ENCODE measurements around the gene PPP1R9B.
A peak's percentile ranks its signal among the peaks of the same experiment; 100 is the strongest.

PPP1R9B gene

GRCh38 chr17:50094753-50095619 is 55.5 kb downstream of the PPP1R9B start, which contains the start of gene PDK2:
TSS of gene PDK2 (plus strand) at chr17:50095351. CDS start at chr17:50095436, 85 bp downstream.
- Mint-ChIP-seq H3K27me3 (ENCODE audit: low read depth) (no peaks in the 10 kb centered on the region), H3K9me3 (no peaks in the 10 kb centered on the region), H3K4me1 (ENCODE audit: low read depth) (peaks cover 20% of the 10 kb centered on the region), H3K27ac (peak within 1 kb of the TSS; percentile 88), H3K36me3 (ENCODE audit: low read depth) (no peaks in the 10 kb centered on the region), H3K4me3 (peak within 1 kb of the TSS; percentile 95)
- DNase-seq (ENCODE audit: low spot score): peak; percentile 96

- Mint-ChIP-seq H3K27me3 (ENCODE audit: low read depth) (no peaks in the 10 kb centered on the region), H3K36me3 (ENCODE audit: low read depth) (no peaks in the 10 kb centered on the region), H3K9me3 (no peaks in the 10 kb centered on the region), H3K4me1 (ENCODE audit: low read depth) (peaks cover 20% of the 10 kb centered on the region), H3K27ac (peak overlapping the region; percentile 88), H3K4me3 (peak overlapping the region; percentile 95)
- peak; percentile 82 for DNase-seq (ENCODE audit: low spot score)
Observed at GRCh38 chr17:50094243-50094752, 56.2 kb downstream of the PPP1R9B start.

- no peak for DNase-seq (ENCODE audit: low spot score)
- no peak overlapping the region for H3K27ac Mint-ChIP-seq
- peaks cover 20% of the 10 kb centered on the region for H3K4me1 Mint-ChIP-seq (ENCODE audit: low read depth)
- no peak overlapping the region for H3K4me3 Mint-ChIP-seq
- no peaks in the 10 kb centered on the region for H3K9me3 Mint-ChIP-seq
- no peaks in the 10 kb centered on the region for H3K36me3 Mint-ChIP-seq (ENCODE audit: low read depth)
- H3K27me3 Mint-ChIP-seq (ENCODE audit: low read depth): no peaks in the 10 kb centered on the region
Observed at GRCh38 chr17:50093807-50094206, 56.7 kb downstream of the PPP1R9B start.

GRCh38 chr17:50093246-50093645 is 57.2 kb downstream of the PPP1R9B start:
- Mint-ChIP-seq H3K27me3 (ENCODE audit: low read depth) (no peaks in the 10 kb centered on the region), H3K9me3 (no peaks in the 10 kb centered on the region), H3K36me3 (ENCODE audit: low read depth) (no peaks in the 10 kb centered on the region), H3K4me1 (ENCODE audit: low read depth) (peaks cover 20% of the 10 kb centered on the region), H3K4me3 (no peak overlapping the region), H3K27ac (no peak overlapping the region)
- no peak for DNase-seq (ENCODE audit: low spot score)

GRCh38 chr17:50091918-50092285 is 58.6 kb downstream of the PPP1R9B start:
- no peaks in the 10 kb centered on the region for H3K9me3 Mint-ChIP-seq
- H3K27me3 Mint-ChIP-seq (ENCODE audit: low read depth): no peaks in the 10 kb centered on the region
- H3K27ac Mint-ChIP-seq: no peak overlapping the region
- no peaks in the 10 kb centered on the region for H3K36me3 Mint-ChIP-seq (ENCODE audit: low read depth)
- no peak overlapping the region for H3K4me3 Mint-ChIP-seq
- DNase-seq (ENCODE audit: low spot score): no peak
- H3K4me1 Mint-ChIP-seq (ENCODE audit: low read depth): peaks cover 20% of the 10 kb centered on the region

- Mint-ChIP-seq H3K27me3 (ENCODE audit: low read depth) (no peaks in the 10 kb centered on the region), H3K4me3 (no peak overlapping the region), H3K4me1 (ENCODE audit: low read depth) (peaks cover 16% of the 10 kb centered on the region), H3K27ac (no peak overlapping the region), H3K36me3 (ENCODE audit: low read depth) (no peaks in the 10 kb centered on the region), H3K9me3 (no peaks in the 10 kb centered on the region)
- DNase-seq (ENCODE audit: low spot score): no peak
Observed at GRCh38 chr17:50090971-50091917, 59.2 kb downstream of the PPP1R9B start.

- no peak overlapping the region for H3K27ac Mint-ChIP-seq
- H3K9me3 Mint-ChIP-seq: no peaks in the 10 kb centered on the region
- H3K27me3 Mint-ChIP-seq (ENCODE audit: low read depth): no peaks in the 10 kb centered on the region
- H3K36me3 Mint-ChIP-seq (ENCODE audit: low read depth): no peaks in the 10 kb centered on the region
- H3K4me3 Mint-ChIP-seq: no peak overlapping the region
- peaks cover 9% of the 10 kb centered on the region for H3K4me1 Mint-ChIP-seq (ENCODE audit: low read depth)
- no peak for DNase-seq (ENCODE audit: low spot score)
Observed at GRCh38 chr17:50090071-50090470, 60.4 kb downstream of the PPP1R9B start.

- no peaks in the 10 kb centered on the region for H3K36me3 Mint-ChIP-seq (ENCODE audit: low read depth)
- H3K4me1 Mint-ChIP-seq (ENCODE audit: low read depth): peaks cover 2% of the 10 kb centered on the region
- H3K27ac Mint-ChIP-seq: no peak overlapping the region
- no peaks in the 10 kb centered on the region for H3K9me3 Mint-ChIP-seq
- H3K4me3 Mint-ChIP-seq: no peak overlapping the region
- no peak for DNase-seq (ENCODE audit: low spot score)
- H3K27me3 Mint-ChIP-seq (ENCODE audit: low read depth): no peaks in the 10 kb centered on the region
Observed at GRCh38 chr17:50088952-50089825, 61.3 kb downstream of the PPP1R9B start.

GRCh38 chr17:50087912-50088405 is 62.5 kb downstream of the PPP1R9B start:
- Mint-ChIP-seq H3K27me3 (ENCODE audit: low read depth) (no peaks in the 10 kb centered on the region), H3K4me1 (ENCODE audit: low read depth) (no peaks in the 10 kb centered on the region)

GRCh38 chr17:50087246-50087911 is 63.1 kb downstream of the PPP1R9B start:
- Mint-ChIP-seq H3K4me1 (ENCODE audit: low read depth) (no peaks in the 10 kb centered on the region), H3K4me3 (no peak overlapping the region), H3K36me3 (ENCODE audit: low read depth) (no peaks in the 10 kb centered on the region), H3K9me3 (no peaks in the 10 kb centered on the region), H3K27ac (no peak overlapping the region), H3K27me3 (ENCODE audit: low read depth) (no peaks in the 10 kb centered on the region)
- DNase-seq (ENCODE audit: low spot score): peak; percentile 67

More at GRCh38 chr17:50087912-50088405, 62.5 kb downstream of the PPP1R9B start:
- DNase-seq (ENCODE audit: low spot score): no peak
- Mint-ChIP-seq H3K36me3 (ENCODE audit: low read depth) (no peaks in the 10 kb centered on the region), H3K27ac (no peak overlapping the region), H3K9me3 (no peaks in the 10 kb centered on the region), H3K4me3 (no peak overlapping the region)

All from T-helper 2 cell treated with Interferon-gamma antibody and Interleukin-4, amounts not matched to agents 5 μg/mL and 100 μg/mL, for 36 hours (primary cell).